GM18502 (cell line): ENCODE data around the gene LRFN4.

Experiments used
- ATAC-seq: cut with Tn5 transposase; IDR thresholded peaks from one replicate; pipeline ENCODE4 v1.9.1; 2021; ENCODE audit warnings: mild to moderate bottlenecking; ENCODE audit not compliant: unreplicated experiment, poor library complexity

LRFN4 gene

GRCh38 chr11:66868726-66869566 lies 12.1 kb downstream of the LRFN4 start:
- ATAC-seq = peak; percentile 75

GRCh38 chr11:66869567-66869870 lies 12.7 kb downstream of the LRFN4 start:
- ATAC-seq = no peak

DNA sequence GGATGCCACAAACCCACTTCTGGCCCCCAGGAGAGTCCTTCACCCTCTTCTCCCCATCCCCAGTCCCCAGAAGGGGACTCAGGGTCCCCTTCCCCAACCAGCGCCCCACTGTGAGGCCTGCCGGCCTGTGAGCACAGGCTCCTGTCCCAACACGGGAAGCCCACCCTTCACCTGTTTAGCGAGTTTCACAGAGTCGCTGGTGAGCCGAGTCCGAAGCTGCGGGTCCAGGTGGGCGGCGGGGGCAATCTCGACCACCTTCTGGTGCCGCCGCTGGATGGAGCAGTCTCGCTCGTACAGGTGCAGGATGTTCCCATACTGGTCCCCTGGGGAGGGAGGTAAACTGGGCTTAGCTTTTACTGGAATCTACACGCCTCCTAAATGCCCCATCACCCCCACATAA lies 13.3 kb downstream of the LRFN4 start:
- no peak for ATAC-seq

- no peak for ATAC-seq
These were observed 14.0 kb downstream of the LRFN4 start for GRCh38 chr11:66870616-66871520.

DNA sequence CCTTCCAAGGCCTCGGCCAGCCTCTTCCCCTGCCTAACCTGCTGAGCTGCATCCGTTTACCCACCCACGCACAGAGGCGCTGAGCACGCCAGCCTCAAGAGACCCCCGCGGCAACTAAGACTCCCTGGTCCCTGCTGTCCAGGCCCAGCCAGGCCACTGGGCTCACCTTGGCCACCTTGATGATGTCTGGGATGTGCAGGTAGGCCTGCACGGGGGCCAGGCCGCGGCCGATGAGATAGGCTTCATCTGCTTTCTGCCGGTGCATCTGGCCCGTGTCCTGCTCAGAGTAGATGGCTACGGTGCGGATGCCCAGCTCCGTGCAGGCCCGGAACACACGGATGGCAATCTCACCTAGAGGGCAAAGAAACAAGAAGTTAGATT lies 14.6 kb downstream of the LRFN4 start:
- no peak for ATAC-seq

DNA sequence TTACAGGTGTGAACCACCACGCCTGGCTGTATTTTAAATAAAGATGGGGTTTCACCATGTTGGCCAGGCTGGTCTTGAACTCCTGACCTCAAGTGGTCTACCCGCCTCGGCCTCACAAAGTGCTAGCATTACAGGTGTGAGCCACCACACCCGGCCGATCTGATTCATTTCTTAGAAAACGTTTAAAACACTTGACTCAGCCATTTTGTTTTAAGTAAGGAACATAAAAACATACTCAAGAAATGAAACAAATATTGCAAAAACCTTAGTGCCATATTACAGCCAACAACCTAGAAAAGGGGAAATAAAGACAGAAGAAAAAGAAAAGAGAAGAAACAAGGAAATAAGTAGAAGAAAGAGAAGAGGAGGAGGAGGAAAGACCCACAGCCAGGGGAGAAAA lies 17.4 kb downstream of the LRFN4 start:
- ATAC-seq = no peak

- no peak for ATAC-seq
These were observed 18.5 kb downstream of the LRFN4 start for GRCh38 chr11:66875378-66875777.

DNA sequence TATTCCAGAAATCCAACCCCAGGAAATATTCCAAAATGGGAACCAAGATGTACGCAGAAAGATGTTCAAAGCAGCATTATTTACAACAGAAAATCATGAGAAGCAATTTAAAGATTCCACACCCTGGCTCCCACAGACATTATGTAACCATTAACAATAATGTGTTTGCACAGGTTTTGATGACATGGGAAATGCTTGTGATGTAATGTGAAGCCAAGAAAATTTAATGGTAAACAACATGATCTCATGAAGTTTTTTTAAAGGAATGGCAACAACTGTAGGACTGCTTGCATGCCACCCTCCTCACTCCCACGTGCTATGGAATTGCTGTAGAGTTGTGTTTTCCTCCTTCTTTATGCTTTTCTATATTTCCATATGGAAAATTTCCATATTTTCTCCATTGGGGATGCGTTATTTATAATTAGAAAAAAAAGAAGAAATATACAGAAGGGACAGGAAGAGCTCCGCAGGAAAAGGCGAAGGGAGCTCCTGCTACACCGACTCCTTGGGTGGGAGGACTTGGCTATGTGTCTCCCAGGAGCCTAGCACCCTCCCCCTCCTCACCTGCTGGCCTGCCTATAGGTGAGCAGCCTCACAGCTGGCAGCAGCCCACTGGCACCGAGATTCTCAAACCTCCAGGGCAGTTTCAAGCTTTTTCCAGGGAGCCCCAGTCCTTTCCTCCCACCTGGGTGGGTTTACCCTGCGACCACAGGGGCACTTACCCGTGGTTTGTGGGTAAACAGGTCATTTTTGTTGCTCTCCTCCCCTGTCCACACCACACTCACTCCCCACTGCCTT lies 20.9 kb downstream of the LRFN4 start:
- ATAC-seq = no peak

DNA sequence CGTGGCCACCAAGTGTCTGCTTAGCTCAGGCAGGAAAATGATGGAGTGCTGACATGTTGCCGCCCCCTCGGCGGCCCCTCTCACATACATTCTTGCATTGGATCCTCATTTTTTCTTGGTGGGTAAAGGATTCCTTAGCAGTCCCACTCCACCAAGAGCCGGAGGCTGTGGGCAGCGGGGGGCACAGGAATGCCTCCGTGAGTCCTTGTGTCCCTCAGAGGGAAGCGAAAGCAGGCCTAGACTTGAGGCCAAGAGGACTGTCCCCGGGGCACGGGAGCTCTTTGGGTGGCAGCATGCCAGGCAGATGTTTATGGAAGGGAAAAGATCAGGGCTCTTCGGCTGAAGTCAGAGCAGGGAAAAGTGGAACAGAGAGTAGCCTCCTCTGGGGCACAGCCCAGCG lies 21.6 kb downstream of the LRFN4 start:
- ATAC-seq = no peak

DNA sequence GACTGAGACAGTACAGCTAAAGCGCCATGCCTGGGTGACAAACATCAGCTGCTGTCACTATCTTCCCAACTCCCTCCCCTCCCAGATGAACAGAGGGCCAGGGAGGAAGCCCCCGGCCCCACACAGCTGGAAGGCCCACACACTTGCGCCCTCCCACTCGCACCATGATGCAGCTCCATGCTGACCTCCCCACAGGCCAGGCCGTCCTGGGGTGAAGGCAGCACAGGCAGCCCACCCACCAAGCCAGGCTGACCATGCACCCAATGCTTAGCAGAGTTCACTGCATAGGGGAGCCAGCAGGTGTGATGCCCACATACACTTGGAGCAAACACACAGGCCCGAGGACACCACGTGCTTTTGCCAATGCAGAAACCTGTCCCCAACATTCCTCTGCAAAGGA lies 22.1 kb downstream of the LRFN4 start:
- ATAC-seq = no peak

DNA sequence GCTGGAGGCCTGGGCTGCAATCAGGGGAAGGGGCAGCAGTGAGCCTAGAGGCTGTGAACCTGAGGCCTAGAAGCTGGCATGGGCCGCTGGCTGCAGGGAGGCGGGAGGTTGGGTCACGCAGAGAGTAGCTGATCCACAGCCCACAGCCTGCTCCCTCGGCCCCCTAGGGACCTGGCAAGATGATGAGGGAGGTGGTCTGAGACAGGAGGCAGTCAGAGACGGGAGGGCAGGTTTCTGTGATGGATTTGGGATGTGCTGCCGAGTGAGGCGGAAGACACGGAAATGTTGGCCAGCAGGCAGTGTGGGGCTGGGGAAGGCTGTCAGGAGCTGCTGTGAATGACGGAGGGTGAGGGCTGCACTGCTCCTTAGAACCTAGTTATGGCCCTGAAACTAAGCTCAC lies 22.7 kb downstream of the LRFN4 start:
- no peak for ATAC-seq

GRCh38 chr11:66879999-66880398 lies 23.1 kb downstream of the LRFN4 start:
- no peak for ATAC-seq

DNA sequence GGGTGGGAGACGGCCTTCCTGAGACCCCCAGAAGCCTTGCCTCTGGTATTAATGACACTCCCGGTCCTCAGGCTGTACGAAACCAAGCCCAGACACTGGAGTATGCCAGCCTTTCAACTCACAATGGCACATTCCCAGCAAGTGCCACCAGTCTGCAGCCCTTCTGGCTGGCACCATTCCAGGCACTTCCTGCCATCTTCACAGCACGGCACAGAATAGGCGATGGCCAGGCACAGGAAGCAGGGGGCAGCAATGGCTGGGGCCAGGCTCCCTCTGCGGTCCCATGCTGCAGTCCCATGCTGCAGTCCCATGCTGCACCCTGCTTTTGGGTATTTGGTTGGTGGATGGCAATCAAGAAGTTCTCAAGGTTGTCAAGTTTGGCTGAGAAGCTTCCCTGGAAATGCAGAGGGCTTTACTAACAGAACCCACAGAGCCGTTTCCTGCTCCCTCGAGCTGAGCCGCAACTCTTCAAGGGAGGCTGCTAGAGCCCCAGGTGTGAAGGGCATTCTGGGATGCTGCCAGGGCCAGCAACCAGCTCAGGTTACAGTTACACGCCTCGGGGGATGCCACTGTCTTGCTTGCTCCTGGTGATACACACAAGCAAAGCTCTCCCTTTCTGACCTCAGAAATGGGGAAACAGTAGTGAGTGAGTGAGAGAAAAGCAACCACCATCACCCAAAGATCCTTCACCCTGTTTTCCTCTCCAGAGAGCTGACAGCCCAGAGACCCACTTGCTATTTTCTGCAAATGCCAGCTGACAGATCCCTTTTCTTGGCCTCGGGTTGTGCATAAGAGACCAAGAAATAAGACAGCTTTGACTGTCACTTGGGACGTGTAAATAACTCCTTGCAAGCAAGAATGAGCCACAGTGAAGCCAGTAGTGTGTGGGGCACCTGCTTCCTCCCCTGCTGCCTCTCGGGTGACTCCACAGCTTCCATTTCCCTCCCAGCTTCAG lies 23.9 kb downstream of the LRFN4 start:
- ATAC-seq = no peak

GRCh38 chr11:66881451-66881835 lies 24.6 kb downstream of the LRFN4 start:
- ATAC-seq = no peak

- no peak for ATAC-seq
These were observed 25.1 kb downstream of the LRFN4 start for GRCh38 chr11:66881927-66882452.

DNA sequence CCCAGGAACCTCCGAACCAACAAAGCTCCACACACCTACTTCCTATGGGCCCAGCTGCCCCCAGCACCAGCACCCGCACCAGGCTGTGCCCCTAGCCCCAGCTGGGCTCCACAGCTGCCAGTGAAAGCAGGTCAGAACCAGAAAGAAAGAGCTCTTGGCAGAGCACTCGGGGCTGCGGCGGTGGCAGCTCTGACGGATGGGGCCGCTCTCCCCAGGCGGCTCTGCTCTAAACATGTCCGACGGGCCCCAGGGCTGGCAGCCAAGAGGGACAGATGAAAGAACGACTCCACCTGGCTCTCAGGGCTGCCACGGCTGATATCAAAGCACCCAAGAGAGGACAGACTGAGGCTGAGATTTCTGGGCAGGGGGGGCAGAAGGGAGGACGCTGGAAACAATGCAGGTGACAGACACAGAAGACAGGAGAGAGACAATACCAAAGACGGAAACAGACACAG lies 25.7 kb downstream of the LRFN4 start:
- ATAC-seq = no peak

GRCh38 chr11:66883016-66883965 lies 26.4 kb downstream of the LRFN4 start:
- ATAC-seq = no peak

GRCh38 chr11:66884443-66884842 lies 27.6 kb downstream of the LRFN4 start:
- ATAC-seq = no peak
